CD14-positive monocyte (primary cell): ENCODE results near the gene FOXO3. TPM values are rescaled to one million over a fixed set of nuclear protein-coding genes. Genes with fewer than 3 reads are reported as not detected.

Experiments used
- DNase-seq, 3 donors: peaks; one replicate each; pipeline ENCODE4 v3.0.0-alpha.2; 2011 to 2022
- H2AFZ ChIP-seq: 2 replicates; pipeline ENCODE4 v1.6.0; 2012; ENCODE audit warnings: mild to moderate bottlenecking, low read depth, low read length, inconsistent platforms; ENCODE audit not compliant: insufficient read depth, poor library complexity, severe bottlenecking
- H3K27ac ChIP-seq, 2 donors: 1 replicate in 1 of 2; 2 replicates in 1 of 2; pipeline ENCODE4 v1.5.1; 2012 to 2013; ENCODE audit warnings: low read length in 2 of 2, control low read depth in 1 of 2, inconsistent platforms in 1 of 2, low read depth in 1 of 2, mild to moderate bottlenecking in 1 of 2
- H3K27me3 ChIP-seq, 2 donors: one replicate each; pipeline versions ENCODE4 v1.6.0 to v1.6.1; 2011 to 2013; ENCODE audit warnings: low read length in 2 of 2; ENCODE audit not compliant: control insufficient read depth in 2 of 2, insufficient read depth in 2 of 2
- H3K36me3 ChIP-seq, 2 donors: replicated peaks in 1 of 2; 1 replicate in 1 of 2; 2 replicates in 1 of 2; pipeline versions ENCODE4 v1.5.1 to v1.6.1; 2012 to 2013; ENCODE audit warnings: low read length in 2 of 2, control low read depth in 1 of 2, inconsistent platforms in 1 of 2, mild to moderate bottlenecking in 1 of 2; ENCODE audit not compliant: insufficient read depth in 2 of 2, control insufficient read depth in 1 of 2
- H3K4me1 ChIP-seq, 2 donors: 1 replicate in 1 of 2; 2 replicates in 1 of 2; pipeline versions ENCODE4 v1.5.1 to v1.6.1; 2012 to 2013; ENCODE audit warnings: low read length in 2 of 2, control low read depth in 1 of 2, inconsistent platforms in 1 of 2, mild to moderate bottlenecking in 1 of 2, moderate library complexity in 1 of 2; ENCODE audit not compliant: insufficient read depth in 2 of 2, control insufficient read depth in 1 of 2
- H3K4me2 ChIP-seq: replicated peaks from 2 replicates; pipeline ENCODE3; 2012; ENCODE audit warnings: low read length, moderate library complexity, mild to moderate bottlenecking; ENCODE audit not compliant: poor library complexity, severe bottlenecking; ENCODE audit errors: extremely low read depth
- H3K4me3 ChIP-seq, 3 experiments: fragments of 200-600 bp in 1 of 3; sonication (generic) in 1 of 3; replicated peaks in 1 of 3; 1 replicate in 2 of 3; 2 replicates in 1 of 3; pipeline ENCODE4 v1.5.1; 2011 to 2013; ENCODE audit warnings: low read length in 3 of 3, mild to moderate bottlenecking in 3 of 3, control low read depth in 2 of 3, low read depth in 2 of 3, inconsistent platforms in 1 of 3, moderate library complexity in 1 of 3
- H3K79me2 ChIP-seq: 2 replicates; pipeline ENCODE4 v1.6.0; 2012; ENCODE audit warnings: mild to moderate bottlenecking, control low read depth, inconsistent platforms, low read length, moderate library complexity; ENCODE audit not compliant: insufficient read depth
- H3K9ac ChIP-seq: 2 replicates; pipeline ENCODE4 v1.6.0; 2017; ENCODE audit warnings: low read length, mild to moderate bottlenecking; ENCODE audit not compliant: insufficient read depth, poor library complexity, severe bottlenecking
- H3K9me3 ChIP-seq, 2 donors: replicated peaks in 1 of 2; 1 replicate in 1 of 2; 2 replicates in 1 of 2; pipeline versions ENCODE4 v1.5.1 to v1.6.1; 2012 to 2013; ENCODE audit warnings: low read length in 2 of 2, control low read depth in 1 of 2; ENCODE audit not compliant: control insufficient read depth in 1 of 2, insufficient read depth in 1 of 2
- H4K20me1 ChIP-seq: 2 replicates; pipeline ENCODE4 v1.6.0; 2012; ENCODE audit warnings: mild to moderate bottlenecking, low read length, control low read depth, moderate library complexity; ENCODE audit not compliant: insufficient read depth
- H3K27ac Mint-ChIP-seq, 7 donors: one replicate each; pipeline ENCODE4 v1.8.0; 2020; ENCODE audit warnings: mild to moderate bottlenecking in 7 of 7, mixed read lengths in 7 of 7, moderate library complexity in 6 of 7, inconsistent platforms in 2 of 7
- H3K27me3 Mint-ChIP-seq, 3 donors: one replicate each; pipeline ENCODE4 v1.8.0; 2021 to 2022; ENCODE audit warnings: low read depth in 3 of 3, mild to moderate bottlenecking in 3 of 3, mixed read lengths in 3 of 3, moderate library complexity in 3 of 3, inconsistent platforms in 1 of 3
- H3K36me3 Mint-ChIP-seq, 2 donors: one replicate each; pipeline ENCODE4 v1.8.0; 2020; ENCODE audit warnings: mixed read lengths in 2 of 2, inconsistent platforms in 1 of 2, mild to moderate bottlenecking in 1 of 2
- H3K4me1 Mint-ChIP-seq: one replicate; pipeline ENCODE4 v1.8.0; 2020; ENCODE audit warnings: mild to moderate bottlenecking, mixed read lengths
- H3K4me3 Mint-ChIP-seq, 2 donors: one replicate each; pipeline ENCODE4 v1.8.0; 2020; ENCODE audit warnings: mild to moderate bottlenecking in 2 of 2, mixed read lengths in 2 of 2, moderate library complexity in 1 of 2
- H3K9me3 Mint-ChIP-seq, 7 donors: one replicate each; pipeline ENCODE4 v1.8.0; 2020 to 2022; ENCODE audit warnings: mixed read lengths in 7 of 7, mild to moderate bottlenecking in 6 of 7, moderate library complexity in 6 of 7, inconsistent platforms in 2 of 7
- CTCF ChIP-seq: fragments of 200-600 bp; IDR thresholded peaks from one replicate; pipeline ENCODE4 v1.8.0; 2022; ENCODE audit warnings: antibody characterized with exemption, mild to moderate bottlenecking
- WGBS: methylation state at CpG from one replicate; pipeline ENCODE4 v1.1.5; 2013; ENCODE audit warnings: missing lambda C conversion rate; ENCODE audit not compliant: insufficient coverage; 5-methylcytosine and 5-hydroxymethylcytosine counted together
- intact Hi-C, 2 donors: fragments of 100-400 bp; cut with micrococcal nuclease; formaldehyde crosslinking; loops; one replicate each; pipeline versions ENCODE4 v1.15.0 to v1.15.1; 2023
- polyA plus RNA-seq, 3 donors: library from polyadenylated mRNA; depleted of rRNA in 1 of 3; unstranded in 2 of 3; stranded (reverse) in 1 of 3; fragments of 300-500 nt in 2 of 3; fragments of >200 nt in 1 of 3; fragmentation: Illumina TruSeq in 2 of 3; gene quantifications; 1 replicate in 2 of 3; 2 replicates in 1 of 3; pipeline ENCODE4 v1.2.3, GENCODE V29; 2012 to 2021

Gene FOXO3
- polyA plus RNA-seq, 3 donors = 15.4 to 23.2 (median 17.5) TPM

- intact Hi-C loops = no loop called here
- Histone ChIP-seq H3K79me2 (peaks cover 92% of the 10 kb centered on the region), H3K9me3 (no peaks in the 10 kb centered on the region), H4K20me1 (peaks cover 99% of the 10 kb centered on the region), H2AFZ (no peak overlapping the region), H3K4me3 (no peak overlapping the region), H3K4me1 (peaks cover 46 to 53% of the 10 kb centered on the region in 2 donors), H3K36me3 (peaks cover 0 to 24% of the 10 kb centered on the region in 2 donors), H3K9ac (no peak overlapping the region), H3K27ac (no peak overlapping the region), H3K4me2 (no peak overlapping the region), H3K27me3 (no peaks in the 10 kb centered on the region)
- no peak for TF ChIP-seq CTCF
- H3K4me3 Mint-ChIP-seq = no peak overlapping the region
- H3K27ac Mint-ChIP-seq = peak overlapping the region in 3 of 7 donors; percentile 9 to 64 (median 38)
- peaks cover 86% of the 10 kb centered on the region for H3K4me1 Mint-ChIP-seq
- DNase-seq = no peak
- peaks cover 34 to 37% of the 10 kb centered on the region in 2 donors for H3K36me3 Mint-ChIP-seq
- H3K9me3 Mint-ChIP-seq = no peaks in the 10 kb centered on the region
- 91% methylated on average over 7 of the region's 9 CpGs for WGBS
- H3K27me3 Mint-ChIP-seq = peaks cover 0 to 3% (median 0%) of the 10 kb centered on the region in 3 donors
Measured at GRCh38 chr6:108578595-108579327, 18.0 kb downstream of the FOXO3 start.

DNA sequence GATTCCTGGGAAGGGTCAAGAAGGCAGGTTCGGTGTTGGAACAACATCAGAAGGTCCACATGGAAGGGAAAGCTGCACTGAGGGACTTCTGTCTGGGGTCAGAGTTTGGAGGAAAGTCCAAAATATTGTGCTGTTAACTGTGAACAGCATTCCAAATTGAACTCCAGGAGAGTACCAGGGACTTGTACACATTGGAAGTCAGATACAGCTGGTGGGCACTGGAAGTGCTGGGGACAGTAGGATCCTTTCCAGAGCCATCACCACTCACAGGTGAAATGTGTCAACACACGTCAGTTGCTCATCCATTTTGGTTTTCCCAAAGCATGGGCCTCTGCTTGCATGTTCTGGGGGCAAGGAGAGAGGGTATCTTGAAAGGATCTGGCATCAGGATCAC is 18.6 kb downstream of the FOXO3 start:
- peaks cover 46 to 53% of the 10 kb centered on the region in 2 donors for H3K4me1 ChIP-seq
- peaks cover 0 to 24% of the 10 kb centered on the region in 2 donors for H3K36me3 ChIP-seq
- H3K4me3 ChIP-seq = no peak overlapping the region
- H3K9me3 Mint-ChIP-seq = no peaks in the 10 kb centered on the region
- peaks cover 92% of the 10 kb centered on the region for H3K79me2 ChIP-seq
- H4K20me1 ChIP-seq = peaks cover 99% of the 10 kb centered on the region
- peaks cover 31 to 37% of the 10 kb centered on the region in 2 donors for H3K36me3 Mint-ChIP-seq
- peaks cover 0 to 3% (median 0%) of the 10 kb centered on the region in 3 donors for H3K27me3 Mint-ChIP-seq
- H3K27ac ChIP-seq = no peak overlapping the region
- H3K4me2 ChIP-seq = no peak overlapping the region
- H3K9me3 ChIP-seq = no peaks in the 10 kb centered on the region
- H3K9ac ChIP-seq = no peak overlapping the region
- 100% methylated on average over 1 of the region's 2 CpGs for WGBS
- no peak for TF ChIP-seq CTCF
- intact Hi-C loops = no loop called here
- peaks cover 85% of the 10 kb centered on the region for H3K4me1 Mint-ChIP-seq
- H3K27ac Mint-ChIP-seq = peak overlapping the region in 3 of 7 donors; percentile 2 to 38 (median 9)
- H3K27me3 ChIP-seq = no peaks in the 10 kb centered on the region
- DNase-seq = no peak
- H2AFZ ChIP-seq = no peak overlapping the region
- H3K4me3 Mint-ChIP-seq = no peak overlapping the region
